ENCODE results near the gene PLXDC2.
"Not testable (repeated sequence)": the region's sequence is repeated elsewhere in the genome, so short reads cannot be mapped to it uniquely, and the experiment has no call there.

The PLXDC2 gene

GRCh38 chr10:19816411-19817230, at the start of gene PLXDC2:
PLXDC2 (plus strand) TSS chr10:19816432.
- DNase-seq, result peak in 1 of 2 donors; percentile 46

- no peak for DNase-seq
Measured at GRCh38 chr10:19767876-19768275, 48.4 kb upstream of the PLXDC2 start.

GRCh38 chr10:19769826-19770225, 46.4 kb upstream of the PLXDC2 start:
- DNase-seq, result not testable (repeated sequence)

GRCh38 chr10:19772972-19773371, 43.3 kb upstream of the PLXDC2 start:
- DNase-seq, result no peak

GRCh38 chr10:19775296-19775695, 40.9 kb upstream of the PLXDC2 start:
- no peak for DNase-seq

- DNase-seq, result no peak
Measured at GRCh38 chr10:19777806-19778205, 38.4 kb upstream of the PLXDC2 start.

- no peak for DNase-seq
Measured at GRCh38 chr10:19778996-19779395, 37.2 kb upstream of the PLXDC2 start.

GRCh38 chr10:19782430-19783089, 33.7 kb upstream of the PLXDC2 start:
- DNase-seq, result no peak

GRCh38 chr10:19783721-19784120, 32.5 kb upstream of the PLXDC2 start:
- DNase-seq, result no peak

- DNase-seq, result no peak
Measured at GRCh38 chr10:19785366-19785765, 30.9 kb upstream of the PLXDC2 start.

GRCh38 chr10:19788075-19788686, 28.1 kb upstream of the PLXDC2 start:
- no peak for DNase-seq

GRCh38 chr10:19788902-19789301, 27.3 kb upstream of the PLXDC2 start:
- DNase-seq, result no peak

- DNase-seq, result no peak
Measured at GRCh38 chr10:19789607-19790006, 26.6 kb upstream of the PLXDC2 start.

- DNase-seq, result no peak
Measured at GRCh38 chr10:19791032-19791431, 25.2 kb upstream of the PLXDC2 start.

GRCh38 chr10:19795684-19796083, 20.5 kb upstream of the PLXDC2 start:
- DNase-seq, result no peak

GRCh38 chr10:19800161-19800560, 16.1 kb upstream of the PLXDC2 start:
- no peak for DNase-seq

GRCh38 chr10:19801369-19801768, 14.9 kb upstream of the PLXDC2 start:
- DNase-seq, result no peak

GRCh38 chr10:19803676-19804075, 12.6 kb upstream of the PLXDC2 start:
- DNase-seq, result no peak

- DNase-seq, result no peak
Measured at GRCh38 chr10:19809481-19809880, 6.8 kb upstream of the PLXDC2 start.

GRCh38 chr10:19811540-19811939, 4.7 kb upstream of the PLXDC2 start:
- DNase-seq, result no peak

- no peak for DNase-seq
Measured at GRCh38 chr10:19812976-19813375, 3.3 kb upstream of the PLXDC2 start.

- DNase-seq, result no peak
Measured at GRCh38 chr10:19815036-19815730, 1.0 kb upstream of the PLXDC2 start.

- DNase-seq, result peak in 1 of 2 donors; percentile 45
Measured at GRCh38 chr10:19815731-19816410, 361 bp upstream of the PLXDC2 start.

All from CD4-positive, alpha-beta T cell treated with Interleukin-4 for 1 hour (primary cell).